HEK293T (cell line): Measurements from ENCODE around the gene TMEM115.

ENCODE experiments used
- CTCF ChIA-PET: fragments of 350-600 bp; formaldehyde crosslinking; extraction: SDS; loops from one replicate; lab custom pipeline; 2021; ENCODE audit warnings: antibody characterized with exemption, inconsistent platforms; lab: Yijun Ruan, JAX
- POLR2A ChIA-PET: fragments of 350-600 bp; formaldehyde crosslinking; extraction: SDS; loops from one replicate; lab custom pipeline; 2020; ENCODE audit warnings: antibody characterized with exemption, inconsistent platforms; lab: Yijun Ruan, JAX
- DNase-seq: peaks from one replicate; pipeline ENCODE4 v3.0.0; 2012; ENCODE audit warnings: mixed read lengths; ENCODE audit errors: extremely low spot score
- ARNT ChIP-seq: fragments of 450-650 bp; IDR thresholded peaks from 2 replicates; pipeline ENCODE4 v1.6.1; 2017; ENCODE audit warnings: mild to moderate bottlenecking
- BHLHE40 ChIP-seq: fragments of 450-650 bp; IDR thresholded peaks from 2 replicates; pipeline ENCODE4 v1.6.1; 2016; ENCODE audit warnings: mild to moderate bottlenecking, moderate library complexity, borderline replicate concordance
- CTBP1 ChIP-seq: fragments of 450-650 bp; IDR thresholded peaks from 2 replicates; pipeline ENCODE4 v1.6.1; 2016; ENCODE audit warnings: borderline replicate concordance
- ELF4 ChIP-seq: fragments of 450-650 bp; IDR thresholded peaks from 2 replicates; pipeline ENCODE4 v1.6.1; 2017; ENCODE audit warnings: antibody characterized with exemption
- FOXA1 ChIP-seq: fragments of 450-650 bp; IDR thresholded peaks from 2 replicates; pipeline ENCODE4 v1.6.1; 2016; ENCODE audit warnings: mild to moderate bottlenecking
- FOXK2 ChIP-seq: fragments of 450-650 bp; IDR thresholded peaks from 2 replicates; pipeline ENCODE4 v1.6.1; 2016; ENCODE audit warnings: mild to moderate bottlenecking
- FOXM1 ChIP-seq: fragments of 450-650 bp; IDR thresholded peaks from 2 replicates; pipeline ENCODE4 v1.6.1; 2017; ENCODE audit warnings: mild to moderate bottlenecking, borderline replicate concordance
- HDGF ChIP-seq: fragments of 450-650 bp; IDR thresholded peaks from 2 replicates; pipeline ENCODE4 v1.6.1; 2017; ENCODE audit warnings: antibody characterized with exemption, borderline replicate concordance
- L3MBTL2 ChIP-seq: fragments of 450-650 bp; conservative IDR thresholded peaks from 2 replicates; pipeline ENCODE4 v1.6.1; 2016; ENCODE audit warnings: mild to moderate bottlenecking
- LEF1 ChIP-seq: fragments of 450-650 bp; IDR thresholded peaks from 2 replicates; pipeline ENCODE4 v1.6.1; 2017; ENCODE audit warnings: mild to moderate bottlenecking, borderline replicate concordance
- NFRKB ChIP-seq: fragments of 450-650 bp; IDR thresholded peaks from 2 replicates; pipeline ENCODE4 v1.6.1; 2016; ENCODE audit warnings: mild to moderate bottlenecking, moderate library complexity
- SP1 ChIP-seq: fragments of 450-650 bp; IDR thresholded peaks from 2 replicates; pipeline ENCODE4 v1.6.1; 2017
- SUZ12 ChIP-seq: fragments of 450-650 bp; IDR thresholded peaks from 2 replicates; pipeline ENCODE4 v1.6.1; 2016; ENCODE audit warnings: mild to moderate bottlenecking
- TARDBP ChIP-seq: fragments of 450-650 bp; IDR thresholded peaks from 2 replicates; pipeline ENCODE4 v1.6.1; 2016
- ZNF384 ChIP-seq: fragments of 450-650 bp; IDR thresholded peaks from 2 replicates; pipeline ENCODE4 v1.6.1; 2016
- TF ChIP-seq, protein P1 (sequence below): fragments of 450-650 bp; IDR thresholded peaks from 2 replicates; pipeline ENCODE4 v1.6.1; 2016

Gene TMEM115

DNA sequence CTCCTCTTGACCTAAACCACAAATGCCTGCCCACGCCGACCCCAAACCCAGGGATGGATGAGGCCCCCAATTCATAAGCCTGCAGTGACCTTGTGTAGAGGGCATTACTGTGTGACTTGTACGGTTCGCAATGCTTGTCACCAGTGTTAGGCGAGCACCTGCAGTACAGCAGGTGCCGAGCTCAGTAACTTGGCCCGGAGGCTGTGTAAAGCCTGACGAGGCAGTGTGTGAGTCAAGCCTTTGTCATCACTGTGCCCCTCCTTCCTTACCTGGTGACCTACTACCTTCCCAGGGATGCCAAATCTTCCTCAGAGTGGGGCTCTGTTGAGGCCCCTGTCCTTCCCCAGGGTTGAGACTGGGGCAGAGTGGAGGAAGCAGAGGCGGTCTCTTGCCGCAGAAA lies 37.2 kb upstream of the TMEM115 start:
- ChIA-PET CTCF (no interaction called here), POLR2A (interaction anchor here (1.7 kb wide), 1 partner anchor 59 kb away, joined by 5 read pairs; no protein-coding TSS in a partner anchor)
- TF ChIP-seq ZNF384 (no peak), SUZ12 (no peak), L3MBTL2 (no peak), ELF4 (no peak), CTBP1 (no peak), LEF1 (no peak), FOXK2 (no peak)
- DNase-seq = no peak

DNA sequence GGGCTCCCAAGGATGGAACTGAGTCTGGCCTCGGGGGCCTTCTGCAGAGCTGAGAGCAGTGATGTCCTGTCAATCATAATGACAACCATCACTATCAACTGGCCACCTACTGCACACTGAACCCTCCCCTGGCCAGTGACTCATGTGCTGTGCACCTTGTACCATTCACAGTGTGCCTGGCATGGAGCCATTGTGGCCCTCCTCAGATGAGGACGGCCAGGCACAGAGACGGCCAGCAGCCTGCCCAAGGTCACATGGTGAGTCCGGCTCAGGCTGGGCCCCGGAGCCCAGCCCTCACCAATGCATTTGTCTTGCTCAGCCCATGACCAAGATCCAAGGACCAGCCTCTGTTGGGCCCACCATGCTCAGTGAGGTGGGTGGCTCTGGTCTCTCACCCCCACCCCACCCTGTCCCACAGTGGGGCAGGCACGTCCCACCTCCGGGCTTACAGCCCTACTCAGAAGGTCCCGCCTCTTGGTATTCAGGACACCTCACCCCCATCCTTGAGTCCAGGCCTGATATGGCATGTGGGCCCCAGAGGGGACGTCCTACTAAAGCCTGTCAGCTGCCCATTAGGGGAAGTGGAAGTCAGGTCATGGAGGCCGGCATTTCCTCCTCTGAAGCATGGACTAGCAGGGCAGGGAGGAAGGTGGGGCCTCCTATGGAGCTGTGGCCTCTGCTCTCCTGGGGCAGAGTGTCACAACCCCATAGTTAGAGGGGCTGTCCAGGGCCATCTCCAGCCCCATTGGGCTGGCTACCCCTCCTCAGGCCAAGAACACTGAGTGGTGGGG lies 35.9 kb upstream of the TMEM115 start:
- no peak for TF ChIP-seq SP1
- TF ChIP-seq ZNF384 = no peak
- TF ChIP-seq, protein P1, sequence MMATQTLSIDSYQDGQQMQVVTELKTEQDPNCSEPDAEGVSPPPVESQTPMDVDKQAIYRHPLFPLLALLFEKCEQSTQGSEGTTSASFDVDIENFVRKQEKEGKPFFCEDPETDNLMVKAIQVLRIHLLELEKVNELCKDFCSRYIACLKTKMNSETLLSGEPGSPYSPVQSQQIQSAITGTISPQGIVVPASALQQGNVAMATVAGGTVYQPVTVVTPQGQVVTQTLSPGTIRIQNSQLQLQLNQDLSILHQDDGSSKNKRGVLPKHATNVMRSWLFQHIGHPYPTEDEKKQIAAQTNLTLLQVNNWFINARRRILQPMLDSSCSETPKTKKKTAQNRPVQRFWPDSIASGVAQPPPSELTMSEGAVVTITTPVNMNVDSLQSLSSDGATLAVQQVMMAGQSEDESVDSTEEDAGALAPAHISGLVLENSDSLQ = no peak; the same call in 1 of the 2 replicates
- no peak for TF ChIP-seq NFRKB
- no peak for TF ChIP-seq FOXM1
- no peak for TF ChIP-seq L3MBTL2
- TF ChIP-seq HDGF = no peak
- no peak for TF ChIP-seq BHLHE40
- no peak for TF ChIP-seq FOXA1
- no peak for TF ChIP-seq FOXK2
- no peak for TF ChIP-seq ARNT
- no peak for TF ChIP-seq SUZ12
- no peak for TF ChIP-seq ELF4
- no peak for TF ChIP-seq TARDBP
- no peak for TF ChIP-seq CTBP1
- TF ChIP-seq LEF1 = no peak
- ChIA-PET CTCF (no interaction called here), POLR2A (no interaction called here)
- no peak for DNase-seq

DNA sequence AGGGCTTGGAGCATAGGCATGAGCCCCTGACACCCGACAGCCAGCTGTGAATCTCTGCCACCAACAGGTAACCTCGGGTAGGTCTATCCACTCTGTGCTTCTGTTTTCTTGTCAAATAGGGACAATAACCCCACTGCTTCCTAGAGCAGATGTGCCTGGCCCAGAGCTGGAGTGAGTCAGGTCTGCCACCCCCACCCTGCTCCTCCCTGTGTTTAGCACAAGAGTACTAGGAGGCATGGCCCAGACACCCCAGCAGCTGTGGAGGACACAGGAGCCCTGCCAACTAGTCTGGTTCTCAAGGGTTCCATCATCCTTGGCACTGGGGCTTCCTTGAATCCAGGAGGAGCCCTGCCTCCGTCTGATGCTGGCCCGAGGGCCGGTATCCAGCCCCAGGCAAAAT lies 33.7 kb upstream of the TMEM115 start:
- POLR2A ChIA-PET = interaction anchor here (1.0 kb wide), 1 partner anchor 56 kb away, joined by 4 read pairs; no protein-coding TSS in a partner anchor
- CTCF ChIA-PET = no interaction called here

DNA sequence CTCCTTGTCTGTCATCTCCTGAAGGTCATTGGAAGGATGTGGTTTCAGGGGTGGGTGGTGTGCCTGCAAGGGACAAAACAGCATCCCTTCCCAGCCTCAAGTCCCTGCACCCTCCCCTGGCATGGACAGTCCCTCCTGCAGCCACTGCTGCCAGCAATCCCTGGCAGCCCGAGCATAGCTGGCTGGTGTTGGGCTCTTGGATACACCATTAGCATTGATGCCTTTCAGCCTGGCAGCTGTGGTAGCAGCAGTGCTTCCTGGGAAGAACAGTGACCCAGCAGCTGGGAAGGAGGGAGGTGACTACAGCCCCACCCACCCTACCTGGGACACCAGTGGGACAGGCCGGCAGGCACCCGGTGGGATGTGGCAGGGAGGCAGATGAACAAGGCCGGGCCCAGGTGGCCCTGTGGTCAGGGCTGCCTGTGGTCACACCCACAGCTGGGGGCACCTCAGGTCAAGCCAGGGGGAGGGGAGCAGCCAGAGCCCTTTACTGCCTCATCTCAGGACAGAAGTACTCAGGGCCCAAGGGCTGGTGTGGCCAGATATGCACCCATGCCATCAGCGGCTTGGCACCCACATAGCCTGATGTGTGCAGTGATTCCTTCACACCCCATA lies 32.9 kb upstream of the TMEM115 start:
- TF ChIP-seq, protein P1 = no peak
- TF ChIP-seq ELF4 (no peak), BHLHE40 (no peak), TARDBP (no peak), ARNT (no peak), FOXM1 (no peak), CTBP1 (no peak), SUZ12 (no peak), FOXK2 (no peak), HDGF (no peak), LEF1 (no peak), SP1 (no peak), NFRKB (no peak), ZNF384 (no peak), L3MBTL2 (no peak)
- POLR2A ChIA-PET = no interaction called here
- CTCF ChIA-PET = interaction anchor here (0.8 kb wide), 1 partner anchor 22 kb away, joined by 3 read pairs; no protein-coding TSS in a partner anchor
- DNase-seq = no peak

More for the DNA sequence above, 33.7 kb upstream of the TMEM115 start:
- DNase-seq = no peak
- TF ChIP-seq HDGF (no peak), ELF4 (no peak)

DNA sequence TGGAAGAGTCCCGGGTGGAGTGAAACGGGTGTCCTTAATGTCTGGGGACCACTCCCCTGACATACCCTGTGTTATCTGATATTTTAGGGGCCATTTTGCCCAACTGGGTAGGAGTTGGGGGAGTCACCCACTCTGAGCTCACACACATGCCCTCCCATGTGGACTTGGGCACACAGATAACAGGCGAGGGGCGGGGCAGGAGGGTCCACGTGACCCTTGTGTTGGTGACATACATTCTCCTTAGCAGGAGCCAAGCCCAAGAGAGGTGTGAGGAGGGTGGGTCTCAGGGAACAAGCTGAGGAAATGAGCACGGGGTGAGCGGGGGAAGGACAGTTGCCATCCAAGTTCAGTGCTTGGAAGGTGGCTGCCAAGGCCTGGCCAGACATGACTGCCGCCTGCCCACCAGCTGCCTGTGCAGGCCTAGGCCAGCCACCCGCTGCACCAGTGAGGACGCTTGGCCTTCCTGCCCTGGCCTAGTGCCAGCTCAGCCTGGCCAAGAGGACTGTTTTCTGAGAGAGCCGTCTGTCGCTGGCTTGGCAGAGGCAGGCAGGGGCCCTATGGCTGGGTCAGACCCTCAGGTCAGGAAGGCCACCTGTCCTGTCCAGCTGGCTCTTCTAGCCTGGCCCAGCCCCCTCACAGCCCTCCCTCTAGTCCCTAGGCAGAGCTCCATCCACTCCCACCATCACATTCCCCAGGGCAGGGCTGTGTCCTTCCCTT lies 31.3 kb upstream of the TMEM115 start:
- CTCF ChIA-PET = no interaction called here
- POLR2A ChIA-PET = interaction anchor here (1.3 to 1.4 kb wide), 2 partner anchors 40 to 53 kb away, joined by 3 read pairs; partner anchors contain the start of genes CYB561D2 and NPRL2
- no peak for DNase-seq
- no peak for TF ChIP-seq TARDBP
- TF ChIP-seq NFRKB = no peak
- no peak for TF ChIP-seq SUZ12
- TF ChIP-seq HDGF = no peak
- no peak for TF ChIP-seq BHLHE40
- TF ChIP-seq CTBP1 = no peak
- no peak for TF ChIP-seq L3MBTL2
- no peak for TF ChIP-seq FOXA1
- TF ChIP-seq ARNT = no peak
- no peak for TF ChIP-seq LEF1
- no peak for TF ChIP-seq ELF4
- no peak for TF ChIP-seq FOXK2
- no peak for TF ChIP-seq ZNF384
- TF ChIP-seq SP1 = no peak
- TF ChIP-seq FOXM1 = no peak
- TF ChIP-seq, protein P1 = no peak
